Stomach (tissue), 9 donors: Measurements from ENCODE around the gene MRFAP1L1. TPM values are rescaled to one million over a fixed set of nuclear protein-coding genes. Genes with fewer than 3 reads are reported as not detected.

Experiments used
- DNase-seq, 2 donors: peaks; one replicate each; pipeline versions ENCODE4 v3.0.0 to v3.0.0-alpha.2; 2013 to 2019
- H3K27ac ChIP-seq, 5 donors: fragments of 200-600 bp in 4 of 5; sonication (generic) in 4 of 5; one replicate each; pipeline ENCODE4 v1.5.1; 2013 to 2019; ENCODE audit warnings: mild to moderate bottlenecking in 1 of 5, moderate library complexity in 1 of 5
- H3K27me3 ChIP-seq, 3 donors: fragments of 200-600 bp; sonication (generic); one replicate each; pipeline ENCODE4 v1.5.1; 2017 to 2019; ENCODE audit warnings: mixed run types in 1 of 3
- H3K36me3 ChIP-seq, 4 donors: fragments of 200-600 bp; sonication (generic); 1 replicate in 3 of 4; 2 replicates in 1 of 4; pipeline ENCODE4 v1.5.1; 2016 to 2019
- H3K4me1 ChIP-seq, 4 donors: fragments of 200-600 bp; sonication (generic); one replicate each; pipeline ENCODE4 v1.5.1; 2016 to 2019
- H3K4me3 ChIP-seq, 4 donors: fragments of 200-600 bp; sonication (generic) in 3 of 4; one replicate each; pipeline ENCODE4 v1.5.1; 2016 to 2019; ENCODE audit warnings: mild to moderate bottlenecking in 1 of 4
- H3K9me3 ChIP-seq, 4 donors: fragments of 200-600 bp; sonication (generic); one replicate each; pipeline ENCODE4 v1.5.1; 2016 to 2019
- CTCF ChIP-seq, 7 experiments: fragments of 450-650 bp in 4 of 7; fragments of 200-600 bp in 3 of 7; sonication (generic) in 3 of 7; IDR thresholded peaks; one replicate each; pipeline ENCODE4 v1.5.1; 2016 to 2019; ENCODE audit warnings: antibody characterized with exemption in 7 of 7, control low read depth in 2 of 7, mild to moderate bottlenecking in 1 of 7
- EP300 ChIP-seq: sonication (generic); formaldehyde crosslinking; IDR thresholded peaks from one replicate; pipeline ENCODE4 v1.6.1; 2017; ENCODE audit warnings: antibody characterized with exemption
- POLR2A ChIP-seq, 4 donors: fragments of 450-650 bp; IDR thresholded peaks; one replicate each; pipeline ENCODE4 v1.6.1; 2016; ENCODE audit warnings: antibody characterized with exemption in 4 of 4, control low read depth in 2 of 4, mild to moderate bottlenecking in 1 of 4, moderate library complexity in 1 of 4
- POLR2AphosphoS5 ChIP-seq, 3 donors: sonication (generic); formaldehyde crosslinking; IDR thresholded peaks; one replicate each; pipeline ENCODE4 v1.6.1; 2016; ENCODE audit warnings: antibody characterized with exemption in 3 of 3
- whole genome bisulfite sequencing, 5 donors: extraction: QIAGEN DNeasy Blood & Tissue Kit in 3 of 5; methylation state at CpG; one replicate each; pipeline versions ENCODE4 v1.1.5 to v1.1.7; 2013 to 2018; 5-methylcytosine and 5-hydroxymethylcytosine counted together
- intact Hi-C: fragments of 100-400 bp; cut with DNase I; formaldehyde crosslinking; loops from one replicate; pipeline ENCODE4 v1.15.1; 2023; ENCODE audit warnings: low total_unique reads
- polyA plus RNA-seq, 3 donors: library from polyadenylated mRNA; stranded (reverse); fragments of 200-250 nt; gene quantifications; one replicate each; pipeline ENCODE4 v1.2.3, GENCODE V29; 2013
- total RNA-seq, 5 donors: library from RNA; depleted of rRNA; stranded (reverse); fragments of >200 nt; gene quantifications; one replicate each; pipeline versions ENCODE4 v1.1.0 to v1.2.3, GENCODE V29; 2014 to 2016
- donor health status: healthy with polysubstance abuse.
- donor health status: Bipolar disorder and iron deficiency.
- donor health status: healthy.

MRFAP1L1 gene
- total and polyA plus RNA-seq, 8 donors, result 2.3 to 61.9 (median 55.9) TPM

GRCh38 chr4:6751611-6752485 is 42.2 kb upstream of the MRFAP1L1 start:
- Histone ChIP-seq H3K4me1 (peaks cover 31 to 63% (median 49%) of the 10 kb centered on the region in 4 donors), H3K27me3 (no peaks in the 10 kb centered on the region), H3K9me3 (no peaks in the 10 kb centered on the region), H3K36me3 (no peaks in the 10 kb centered on the region), H3K27ac (peak overlapping the region; percentile 24 to 84 (median 43)), H3K4me3 (no peak overlapping the region)
- DNase-seq, result no peak
- 61 to 71% (median 62%) methylated on average over 18 of the region's 18 CpGs for WGBS, 5 donors
- TF ChIP-seq POLR2A (IDR thresholded peaks at IDR 0.05) (no peak), POLR2AphosphoS5 (IDR thresholded peaks at IDR 0.05) (no peak), CTCF (IDR thresholded peaks at IDR 0.05) (no peak), EP300 (no peak)
- intact Hi-C loops, result no loop called here

GRCh38 chr4:6750286-6751221 is 40.9 kb upstream of the MRFAP1L1 start:
- peak overlapping the region; percentile 48 to 86 (median 79) for H3K27ac ChIP-seq
- no peak for DNase-seq
- H3K9me3 ChIP-seq, result no peaks in the 10 kb centered on the region
- no peaks in the 10 kb centered on the region for H3K27me3 ChIP-seq
- intact Hi-C loops, result no loop called here
- no peak overlapping the region for H3K4me3 ChIP-seq
- TF ChIP-seq POLR2AphosphoS5 (IDR thresholded peaks at IDR 0.05), result no peak
- TF ChIP-seq POLR2A (IDR thresholded peaks at IDR 0.05), result no peak
- TF ChIP-seq CTCF (IDR thresholded peaks at IDR 0.05), result no peak
- TF ChIP-seq EP300, result no peak
- H3K4me1 ChIP-seq, result peaks cover 31 to 72% (median 59%) of the 10 kb centered on the region in 4 donors
- no peaks in the 10 kb centered on the region for H3K36me3 ChIP-seq
- 77 to 85% (median 82%) methylated on average over 15 to 23 of the region's 23 CpGs for WGBS, 5 donors

GRCh38 chr4:6749340-6750171 is 39.9 kb upstream of the MRFAP1L1 start:
- no peak for TF ChIP-seq EP300
- no peak for TF ChIP-seq CTCF (IDR thresholded peaks at IDR 0.05)
- TF ChIP-seq POLR2A (IDR thresholded peaks at IDR 0.05), result no peak
- TF ChIP-seq POLR2AphosphoS5 (IDR thresholded peaks at IDR 0.05), result peak in 2 of 3 donors; percentile 59 to 70
- no peak overlapping the region for H3K4me3 ChIP-seq
- whole genome bisulfite sequencing, 5 donors, result 20 to 48% (median 34%) methylated on average over 20 to 25 of the region's 25 CpGs

More at GRCh38 chr4:6749340-6750171, 39.9 kb upstream of the MRFAP1L1 start:
- peak; percentile 85 to 89 for DNase-seq
- Histone ChIP-seq H3K4me1 (peaks cover 31 to 72% (median 59%) of the 10 kb centered on the region in 4 donors), H3K9me3 (no peaks in the 10 kb centered on the region), H3K27ac (peak overlapping the region; percentile 48 to 86 (median 79)), H3K36me3 (no peaks in the 10 kb centered on the region), H3K27me3 (no peaks in the 10 kb centered on the region)
- intact Hi-C loops, result no loop called here
